Fibroblast of the conjunctiva (primary cell): Measurements from ENCODE around the gene ST6GALNAC1.
"Not testable (repeated sequence)": the region's sequence is repeated elsewhere in the genome, so short reads cannot be mapped to it uniquely, and the experiment has no call there.

Experiments used
- DNase-seq: peaks from one replicate; pipeline ENCODE4 v3.0.0-alpha.2; 2010; ENCODE audit warnings: low read depth

Gene ST6GALNAC1

GRCh38 chr17:76642032-76642561 lies 1.5 kb downstream of the ST6GALNAC1 start:
- no peak for DNase-seq

- DNase-seq: no peak
These were observed 2.1 kb downstream of the ST6GALNAC1 start for GRCh38 chr17:76641501-76641900.

- no peak for DNase-seq
These were observed 2.8 kb downstream of the ST6GALNAC1 start for GRCh38 chr17:76640550-76641380.

DNA sequence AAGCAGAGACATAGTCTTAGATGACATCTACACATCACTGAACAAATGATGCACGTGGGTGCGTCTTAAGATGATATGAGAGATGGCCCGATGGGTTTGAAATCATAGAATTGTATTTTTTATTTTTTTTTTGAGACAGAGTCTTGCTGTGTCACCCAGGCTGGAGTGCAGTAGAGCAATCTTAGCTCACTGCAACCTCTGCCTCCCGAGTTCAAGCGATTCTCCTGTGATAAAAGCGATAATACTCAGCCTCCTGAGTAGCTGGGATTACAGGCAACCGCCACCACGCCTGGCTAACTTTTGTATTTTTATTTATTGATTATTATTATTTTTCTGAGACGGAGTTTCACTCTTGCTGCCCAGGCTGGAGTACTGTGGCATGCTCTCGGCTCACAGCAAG lies 5.3 kb downstream of the ST6GALNAC1 start:
- no peak for DNase-seq

- not testable (repeated sequence) for DNase-seq
These were observed 6.9 kb downstream of the ST6GALNAC1 start for GRCh38 chr17:76636486-76637206.

- no peak for DNase-seq
These were observed 7.7 kb downstream of the ST6GALNAC1 start for GRCh38 chr17:76635659-76636360.

DNA sequence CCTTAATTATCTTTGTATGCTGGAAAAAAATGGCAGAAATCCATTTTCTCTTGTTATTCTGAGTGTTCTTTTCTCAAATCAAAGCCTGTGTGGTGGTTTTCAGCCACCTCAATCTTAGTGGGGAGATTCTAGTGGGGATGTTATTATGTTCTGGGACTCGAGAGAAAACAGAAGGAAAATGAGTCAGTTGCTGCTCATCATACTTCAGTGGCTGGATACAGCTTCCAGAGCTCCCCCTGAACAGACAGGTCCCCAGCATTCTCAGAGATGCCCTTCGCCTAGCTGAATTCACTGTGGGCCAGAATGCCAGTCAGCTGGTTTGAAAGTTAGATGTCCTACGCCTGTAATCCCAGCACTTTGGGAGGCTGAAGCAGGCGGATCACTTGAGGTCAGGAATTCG lies 8.5 kb downstream of the ST6GALNAC1 start:
- no peak for DNase-seq

DNA sequence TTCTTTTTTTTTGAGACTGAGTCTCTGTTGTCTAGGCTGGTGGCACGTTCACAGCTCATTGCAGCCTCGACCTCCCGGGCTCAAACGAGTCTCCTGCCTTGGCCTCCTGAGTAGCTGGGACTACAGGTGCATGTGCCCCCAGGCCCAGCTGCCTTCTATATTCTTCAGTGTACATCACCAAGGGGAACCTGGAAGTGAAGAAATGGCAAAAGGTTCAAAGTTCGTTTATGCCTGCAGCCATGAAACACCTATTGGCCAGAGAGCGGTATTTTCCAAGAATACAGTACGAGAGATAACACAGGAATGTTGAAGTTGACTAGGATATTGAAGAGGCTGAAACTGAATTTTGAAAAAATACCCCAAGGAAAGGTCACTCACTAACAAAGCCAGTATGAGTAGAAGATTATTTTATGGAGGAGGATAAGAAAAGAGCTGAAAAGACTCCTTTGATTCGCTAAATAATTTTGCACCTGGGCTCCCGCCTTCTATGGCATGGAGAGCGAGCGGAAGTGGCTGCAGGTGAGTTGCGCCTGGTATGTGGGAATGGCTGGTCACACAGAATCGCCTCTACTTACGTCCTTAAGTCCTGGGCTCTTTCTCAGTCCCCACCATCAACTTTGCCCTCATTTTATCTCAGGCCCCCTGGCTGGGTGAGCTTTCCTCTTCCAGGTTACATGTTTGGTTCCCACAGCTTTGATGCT lies 9.8 kb downstream of the ST6GALNAC1 start:
- DNase-seq: no peak

DNA sequence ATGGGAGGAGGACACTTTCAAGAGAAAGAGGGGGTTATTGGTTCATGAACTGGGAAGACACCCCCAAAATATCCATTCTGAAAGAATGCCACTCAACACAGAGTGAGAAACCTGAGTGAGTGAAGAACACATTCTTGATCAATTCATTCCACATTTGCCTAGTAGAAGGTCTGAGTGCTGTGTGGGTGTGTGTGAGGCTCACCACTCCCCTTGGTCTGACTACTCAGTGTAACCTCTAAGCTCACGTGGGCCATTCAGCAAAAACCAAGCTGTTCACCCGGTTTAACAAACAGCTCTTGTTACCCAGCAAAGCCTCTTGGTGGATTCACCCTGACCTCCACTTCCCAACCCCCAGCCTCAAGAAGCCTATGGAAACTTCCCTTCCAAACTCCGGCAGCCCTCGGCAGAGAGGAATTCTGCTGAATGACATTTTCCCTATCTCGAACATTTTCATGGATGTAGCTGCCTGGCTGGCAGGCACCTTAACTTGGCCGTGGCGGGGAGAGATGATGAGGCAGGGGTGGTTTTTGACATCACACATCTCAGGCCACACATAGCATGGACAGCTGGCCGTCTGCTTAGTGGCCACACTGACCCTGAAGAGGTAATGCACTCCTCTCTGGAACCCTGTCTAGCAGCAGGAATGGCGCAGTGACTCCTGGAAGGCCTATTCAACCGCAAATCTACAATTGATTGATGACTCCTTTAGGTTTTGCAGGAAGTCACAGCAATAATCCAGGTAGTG lies 11.6 kb downstream of the ST6GALNAC1 start:
- no peak for DNase-seq

DNA sequence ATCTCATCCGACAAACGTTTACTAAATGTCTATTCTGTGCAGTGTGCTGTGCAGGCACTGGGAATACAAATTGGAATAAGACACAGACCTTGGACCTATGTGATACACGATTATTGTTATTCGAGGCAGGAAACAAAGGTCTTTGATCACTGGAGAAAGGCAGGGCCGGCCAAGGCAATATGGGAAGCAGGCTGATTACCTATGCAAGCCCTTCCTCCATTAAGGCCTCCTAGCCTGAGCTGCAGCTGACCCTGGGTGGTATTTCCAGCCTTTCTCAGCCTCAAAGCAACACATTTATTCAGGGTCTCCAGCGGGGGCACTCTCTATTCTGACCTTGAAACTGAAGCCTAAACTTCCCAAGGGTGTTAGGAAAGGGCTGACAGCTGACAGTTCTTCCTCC lies 13.4 kb downstream of the ST6GALNAC1 start:
- DNase-seq: no peak

GRCh38 chr17:76627510-76627909 lies 16.0 kb downstream of the ST6GALNAC1 start:
- no peak for DNase-seq

DNA sequence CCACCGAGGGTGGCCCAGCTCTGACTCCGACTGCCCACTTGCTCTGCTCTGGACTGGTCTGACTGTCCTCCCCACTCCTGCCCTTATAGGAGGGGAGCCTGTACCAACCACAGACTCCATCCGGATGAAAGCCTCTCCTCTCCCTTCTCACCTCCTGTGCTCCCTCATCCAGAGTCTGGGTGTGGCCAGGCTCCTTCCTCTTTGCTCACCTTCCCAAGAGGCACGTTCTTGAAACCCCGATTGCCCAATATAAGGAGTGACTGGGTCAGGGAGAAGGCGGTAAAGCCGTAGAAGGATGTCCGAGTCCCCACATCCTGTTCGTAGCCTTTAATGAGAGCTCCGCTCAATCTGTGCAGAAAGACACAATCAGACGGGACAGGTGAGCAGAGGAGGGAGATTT lies 17.1 kb downstream of the ST6GALNAC1 start:
- DNase-seq: no peak

DNA sequence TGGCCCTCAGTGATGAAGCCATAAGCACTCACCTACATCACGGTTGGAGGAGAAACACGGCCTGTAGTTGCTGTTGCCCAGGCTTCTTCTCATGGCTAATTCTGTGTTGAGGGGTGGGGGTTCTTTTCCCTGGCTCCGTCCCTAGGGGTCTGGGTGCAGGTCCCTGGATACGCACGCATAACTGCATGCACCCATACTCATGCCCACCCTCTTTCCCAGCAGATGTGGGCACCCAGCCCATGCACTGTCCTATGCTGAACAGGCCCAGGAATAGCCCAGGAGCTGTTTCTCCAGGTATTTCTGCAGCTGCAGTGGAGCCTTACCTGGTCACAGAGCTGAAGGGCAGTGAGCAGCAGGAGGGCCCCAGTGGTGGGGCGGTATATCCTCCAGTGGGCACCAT lies 18.1 kb downstream of the ST6GALNAC1 start:
- no peak for DNase-seq

DNA sequence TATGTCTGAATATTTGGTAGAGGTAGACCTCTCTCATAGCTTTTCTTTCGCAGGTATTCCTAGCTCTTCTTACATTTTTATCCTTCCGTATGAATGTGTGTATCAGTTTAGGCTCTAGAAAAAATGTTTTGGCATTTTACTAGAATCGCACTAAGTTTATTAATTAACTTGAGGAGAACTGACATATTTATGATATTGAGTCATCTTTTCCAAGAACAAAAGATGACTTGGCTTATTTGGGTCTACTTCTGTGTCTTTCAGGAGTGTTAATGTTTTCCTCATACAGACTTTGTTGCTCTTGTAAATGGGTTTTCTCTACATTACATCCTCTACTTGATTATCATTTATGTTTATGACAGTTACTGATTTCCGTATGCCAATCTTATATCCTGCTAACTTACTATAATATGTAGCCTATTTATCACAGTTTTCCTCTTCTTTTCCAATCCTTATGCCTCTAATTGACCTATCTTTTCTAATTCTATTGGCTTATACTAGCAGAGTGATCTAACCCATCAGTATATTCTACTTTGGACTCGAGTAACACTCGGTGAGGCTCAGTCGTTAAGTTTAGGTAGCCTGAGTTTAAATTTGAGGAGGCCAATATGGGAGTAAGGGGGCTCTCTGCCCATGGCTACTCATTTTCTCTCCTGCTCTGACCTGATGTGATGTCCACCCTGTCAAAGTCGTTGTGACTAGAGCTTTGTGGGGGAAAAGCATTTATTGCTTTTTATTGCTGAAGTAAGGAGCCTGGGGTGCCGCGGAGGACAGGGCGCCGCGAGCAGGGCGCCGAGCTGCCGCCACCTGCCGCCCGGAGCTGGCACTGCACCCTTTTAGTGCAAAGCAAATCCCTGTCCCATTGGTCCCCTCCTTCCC lies 20.0 kb downstream of the ST6GALNAC1 start:
- DNase-seq: peak; percentile 42

DNA sequence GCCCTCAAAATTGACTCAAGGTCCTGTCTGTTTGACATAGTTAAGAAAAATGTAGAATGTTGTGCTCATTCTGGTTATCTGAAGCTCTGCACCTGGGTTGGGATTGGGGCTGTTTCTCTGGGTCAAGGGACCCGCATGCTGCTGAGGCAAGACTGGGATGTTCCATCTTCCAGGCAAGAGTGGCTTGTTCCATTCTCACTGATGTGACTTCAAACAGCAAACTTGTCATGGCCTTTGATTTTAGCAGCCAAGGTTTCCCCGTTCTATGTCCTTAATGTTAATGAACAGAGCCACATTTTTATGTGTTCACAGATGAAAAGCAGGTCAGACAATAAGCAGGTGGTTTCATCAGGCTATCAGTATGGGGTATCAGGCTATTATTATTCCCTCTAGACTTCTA lies 25.7 kb downstream of the ST6GALNAC1 start:
- DNase-seq: no peak

DNA sequence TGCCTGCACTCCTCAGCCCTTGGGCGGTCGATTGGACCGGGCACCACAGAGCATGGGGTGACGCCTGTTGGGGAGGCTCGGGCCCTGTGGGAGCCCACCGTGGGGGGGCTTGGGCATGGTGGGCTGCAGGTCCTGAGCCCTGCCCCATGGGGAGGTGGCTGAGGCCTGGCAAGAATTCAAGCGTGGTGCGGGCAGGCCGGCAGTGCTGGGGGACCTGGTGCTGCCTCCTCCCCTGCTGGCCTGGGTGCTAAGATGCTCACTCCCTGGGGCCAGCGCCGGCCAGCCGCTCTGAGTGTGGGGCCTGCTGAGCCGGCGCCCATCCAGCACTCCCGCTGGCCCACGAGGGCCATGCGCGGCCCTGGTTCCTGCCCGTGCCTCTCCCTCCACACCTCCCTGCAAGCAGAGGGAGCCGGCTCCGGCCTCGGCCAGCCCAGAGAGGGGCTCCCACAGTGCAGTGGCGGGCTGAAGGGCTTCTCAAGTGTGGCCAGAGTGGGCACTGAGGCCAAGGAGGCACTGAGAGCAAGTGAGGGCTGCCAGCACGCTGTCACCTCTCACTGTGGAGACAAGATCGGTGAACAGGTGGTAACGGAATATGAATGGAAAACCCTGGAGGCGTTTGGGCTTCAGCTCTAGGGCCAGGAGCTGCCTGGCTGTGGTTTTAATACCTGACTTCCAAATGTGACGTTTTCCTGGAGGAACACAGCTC lies 28.5 kb downstream of the ST6GALNAC1 start:
- DNase-seq: no peak

- DNase-seq: not testable (repeated sequence)
These were observed 29.3 kb downstream of the ST6GALNAC1 start for GRCh38 chr17:76614064-76614759.

GRCh38 chr17:76612977-76613851 lies 30.3 kb downstream of the ST6GALNAC1 start:
- DNase-seq: no peak
